GM12892 (cell line): Measurements from ENCODE around the gene GRAMD1B.

Source experiments
- DNase-seq: peaks from one replicate; pipeline ENCODE4 v3.0.0; 2011; ENCODE audit not compliant: insufficient read length
- FAIRE-seq: peaks from 2 replicates; lab custom pipeline; 2011; peaks lifted over from hg19 to GRCh38; lab: Jason Lieb, UNC
- POLR2A ChIP-seq: IDR thresholded peaks from 2 replicates; pipeline ENCODE4 v1.6.1; 2011; ENCODE audit warnings: low read depth, low read length, control low read depth
- POLR2AphosphoS5 ChIP-seq: IDR thresholded peaks from 2 replicates; pipeline ENCODE4 v1.6.1; 2011; ENCODE audit warnings: low read depth, low read length, control low read depth
- TAF1 ChIP-seq: IDR thresholded peaks from 2 replicates; pipeline ENCODE4 v1.6.1; 2011; ENCODE audit warnings: low read depth, mild to moderate bottlenecking, control low read depth, low read length, borderline replicate concordance

The GRAMD1B gene

DNA sequence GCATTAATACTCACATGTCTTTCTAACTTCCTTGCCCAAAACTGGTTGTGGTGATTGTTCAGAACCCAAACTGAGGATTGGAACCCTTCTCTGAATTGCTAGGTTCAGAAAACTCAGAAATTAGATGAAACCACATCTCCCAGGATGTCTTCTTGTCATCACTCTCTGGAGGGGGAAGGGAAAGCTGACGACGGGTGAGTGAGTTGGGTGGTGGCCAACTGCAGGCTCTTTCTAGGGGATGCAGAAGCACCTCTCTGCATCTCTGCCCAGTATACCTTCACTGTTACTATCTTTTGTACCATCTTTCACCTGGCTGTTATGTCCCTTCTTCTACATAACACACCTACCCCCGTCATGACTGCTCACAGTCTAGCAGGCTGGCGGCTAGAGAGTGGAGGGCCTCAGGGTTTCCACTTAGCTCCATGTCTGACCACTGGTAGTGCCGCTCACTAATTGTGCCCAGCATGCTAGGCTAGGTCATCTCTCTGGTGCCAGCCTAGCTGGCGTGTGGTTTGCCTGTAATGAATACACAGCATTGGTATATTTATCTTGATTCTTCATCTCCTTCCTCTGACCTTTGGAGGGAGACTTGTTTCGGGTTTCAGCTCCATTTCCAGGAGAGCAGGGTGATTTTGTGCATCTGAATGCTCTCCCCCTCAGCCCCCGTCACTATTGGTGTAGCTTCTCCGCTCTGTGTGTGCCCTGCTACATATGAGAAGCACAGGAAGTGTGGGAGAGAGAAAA lies 7.3 kb downstream of the GRAMD1B start:
- TF ChIP-seq POLR2AphosphoS5 (no peak), TAF1 (no peak), POLR2A (no peak)
- no peak for DNase-seq
- peak; percentile 84 for FAIRE-seq

DNA sequence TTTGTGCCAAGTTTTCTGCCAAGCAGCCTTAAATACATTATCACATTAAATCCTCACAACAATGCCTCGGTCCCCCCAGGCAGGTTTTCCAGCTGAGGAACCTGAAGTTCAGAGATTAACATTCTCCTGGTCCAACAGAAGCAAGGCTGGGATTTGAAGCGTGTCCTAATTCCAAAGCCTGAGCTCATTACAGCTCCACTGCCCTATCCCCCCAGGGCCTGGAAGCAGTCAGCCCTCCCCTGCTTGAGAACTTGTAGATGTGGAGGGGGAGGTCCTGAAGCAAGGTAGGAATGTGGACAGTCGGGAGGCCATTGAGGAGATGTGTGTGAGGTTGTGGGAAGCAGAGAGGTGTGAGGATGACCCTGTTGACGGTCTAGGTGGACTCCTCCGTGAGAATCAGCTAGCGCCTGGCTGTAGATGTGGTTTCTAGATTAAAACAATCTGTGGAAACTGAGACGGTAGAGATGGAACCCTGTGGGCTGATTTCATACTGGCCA lies 8.1 kb downstream of the GRAMD1B start:
- FAIRE-seq (peak; percentile 17), DNase-seq (no peak)
- TF ChIP-seq POLR2A (no peak), TAF1 (no peak), POLR2AphosphoS5 (no peak)

DNA sequence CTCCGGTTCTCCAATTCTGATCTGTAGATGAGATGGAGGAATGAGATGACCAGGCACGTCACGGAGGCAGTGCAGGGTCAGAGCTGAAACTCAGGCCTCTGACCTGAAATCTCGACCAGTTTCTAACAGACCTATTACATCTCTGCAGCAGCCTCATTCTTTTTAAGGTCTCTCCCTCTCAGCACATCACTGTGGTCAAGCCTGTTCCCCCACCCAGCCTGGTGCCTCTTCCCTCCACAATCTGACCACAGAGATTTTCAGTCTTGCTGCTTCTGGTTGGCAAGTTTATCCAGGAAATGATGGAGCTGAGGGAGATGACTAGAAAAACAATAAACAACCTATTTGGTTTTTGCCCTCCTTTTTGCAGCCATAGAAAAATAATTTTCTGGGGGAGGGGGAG lies 9.5 kb downstream of the GRAMD1B start:
- DNase-seq (no peak), FAIRE-seq (peak; percentile 17)
- TF ChIP-seq POLR2AphosphoS5: no peak
- no peak for TF ChIP-seq POLR2A
- no peak for TF ChIP-seq TAF1

DNA sequence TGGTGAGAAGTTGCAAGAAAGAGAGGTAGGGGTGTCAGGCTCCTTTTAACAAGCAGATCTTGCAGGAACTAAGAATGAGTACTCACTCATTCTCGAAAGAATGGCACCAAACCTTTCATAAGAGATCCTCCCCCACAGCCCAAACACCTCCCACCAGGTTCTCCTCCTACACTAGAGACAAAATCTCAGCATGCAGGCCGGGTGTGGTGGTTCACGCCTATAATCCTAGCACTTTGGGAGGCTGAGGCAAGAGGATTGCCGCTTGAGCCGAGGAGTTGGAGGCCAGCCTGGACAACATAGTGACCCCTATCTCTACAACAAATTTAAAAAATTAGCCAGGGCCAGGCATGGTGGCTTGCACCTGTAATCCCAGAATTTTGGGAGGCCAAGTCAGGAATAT lies 11.1 kb downstream of the GRAMD1B start:
- DNase-seq: no peak
- TF ChIP-seq TAF1 (no peak), POLR2A (no peak), POLR2AphosphoS5 (no peak)
- no peak for FAIRE-seq

DNA sequence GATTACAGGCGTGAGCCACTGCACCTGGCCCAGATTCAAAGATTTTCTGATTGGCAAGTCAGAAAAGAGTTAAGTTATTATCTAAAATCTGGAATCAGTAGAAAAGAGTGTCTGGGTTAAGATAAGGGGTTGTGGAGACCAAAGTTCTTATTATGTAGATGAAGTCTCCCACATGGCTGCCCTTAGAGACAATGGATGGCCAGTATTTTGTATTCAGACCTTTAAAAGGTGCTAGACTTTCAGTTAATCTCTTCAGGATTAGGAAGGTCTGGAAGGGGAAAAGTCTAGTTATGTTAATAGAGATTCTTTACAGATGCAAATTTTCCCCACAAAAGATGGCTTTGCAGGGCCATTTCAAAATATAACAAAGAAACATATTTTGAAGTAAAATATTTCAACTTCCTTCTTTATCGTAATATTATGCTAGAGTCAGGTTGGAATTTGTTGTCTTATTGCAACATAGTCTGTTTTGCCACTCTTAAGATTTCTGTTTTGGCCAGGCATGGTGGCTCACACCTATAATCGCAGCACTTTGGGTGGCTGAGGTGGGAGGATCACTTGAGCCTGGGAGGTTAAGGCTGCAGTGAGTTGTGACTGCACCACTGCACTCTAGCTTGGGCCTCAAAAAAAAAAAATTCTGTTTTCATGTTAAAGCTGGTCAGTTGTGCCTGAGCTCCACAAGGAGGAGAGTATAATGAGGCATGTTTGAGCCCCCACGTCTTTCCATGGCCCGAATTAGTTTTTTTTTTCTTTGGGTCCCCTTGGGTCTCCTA lies 14.0 kb downstream of the GRAMD1B start:
- DNase-seq (no peak), FAIRE-seq (no peak)
- TF ChIP-seq POLR2A: no peak
- no peak for TF ChIP-seq TAF1
- TF ChIP-seq POLR2AphosphoS5: no peak

DNA sequence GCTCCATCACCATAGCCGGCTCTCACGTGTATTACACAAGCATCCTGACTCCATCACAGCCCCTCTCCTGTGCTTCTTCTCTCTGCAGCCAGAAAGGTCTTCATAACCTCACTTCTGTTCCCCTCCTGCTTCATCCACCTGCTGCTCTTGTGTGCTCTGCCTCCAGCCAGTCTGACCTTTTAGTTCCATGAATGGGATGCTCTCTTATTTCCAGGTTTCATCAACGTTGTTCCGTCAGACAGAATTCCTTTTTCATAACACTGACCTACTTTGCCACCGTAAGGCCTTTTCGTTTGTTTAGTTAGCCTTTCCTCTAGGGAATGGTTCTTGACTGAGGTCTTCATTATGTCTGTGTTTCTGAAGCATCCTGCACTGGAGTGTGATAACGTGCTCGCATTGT lies 18.8 kb downstream of the GRAMD1B start:
- TF ChIP-seq POLR2A (no peak), TAF1 (no peak), POLR2AphosphoS5 (no peak)
- DNase-seq (no peak), FAIRE-seq (peak; percentile 17)

DNA sequence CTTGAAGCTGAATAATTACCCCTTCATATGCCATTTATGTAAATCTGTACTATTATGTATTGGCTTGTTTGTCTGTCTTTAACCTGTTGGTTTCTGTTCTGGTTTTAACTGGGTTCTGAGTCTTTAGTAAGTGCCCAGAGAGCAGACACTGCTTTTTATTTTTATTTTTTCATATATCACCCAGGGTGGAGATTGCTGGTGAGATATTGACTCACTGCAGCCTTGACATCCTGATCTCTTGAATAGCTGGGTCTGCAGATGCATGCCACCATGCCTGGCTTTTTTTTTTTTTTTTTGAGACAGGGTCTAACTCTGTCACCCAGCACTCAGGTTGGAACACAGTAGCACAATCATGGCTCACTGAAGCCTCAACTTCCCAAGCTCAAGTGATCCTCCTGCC lies 19.4 kb downstream of the GRAMD1B start:
- DNase-seq (no peak), FAIRE-seq (no peak)
- TF ChIP-seq POLR2A (no peak), POLR2AphosphoS5 (no peak), TAF1 (no peak)

DNA sequence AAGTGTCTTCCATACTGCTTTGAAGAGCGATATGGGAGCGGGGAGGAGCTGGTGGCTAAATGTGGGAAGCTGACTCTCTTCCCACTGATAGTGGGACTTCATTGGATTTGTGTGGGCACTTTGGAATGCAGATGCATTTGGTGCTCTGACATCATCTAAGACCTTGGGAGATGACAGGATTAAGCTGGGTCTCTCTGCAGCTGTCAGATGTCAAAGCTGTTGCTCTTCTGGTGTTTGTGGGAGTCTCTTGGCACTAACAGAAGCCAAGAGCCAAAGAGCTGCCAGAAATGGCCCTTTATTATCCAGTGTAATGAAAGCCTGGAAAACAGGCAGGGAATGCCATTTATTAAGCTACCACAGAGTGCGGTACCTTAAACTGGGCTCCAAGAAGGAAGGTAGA lies 20.6 kb downstream of the GRAMD1B start:
- no peak for FAIRE-seq
- TF ChIP-seq POLR2AphosphoS5 (no peak), TAF1 (no peak), POLR2A (no peak)
- DNase-seq: no peak

DNA sequence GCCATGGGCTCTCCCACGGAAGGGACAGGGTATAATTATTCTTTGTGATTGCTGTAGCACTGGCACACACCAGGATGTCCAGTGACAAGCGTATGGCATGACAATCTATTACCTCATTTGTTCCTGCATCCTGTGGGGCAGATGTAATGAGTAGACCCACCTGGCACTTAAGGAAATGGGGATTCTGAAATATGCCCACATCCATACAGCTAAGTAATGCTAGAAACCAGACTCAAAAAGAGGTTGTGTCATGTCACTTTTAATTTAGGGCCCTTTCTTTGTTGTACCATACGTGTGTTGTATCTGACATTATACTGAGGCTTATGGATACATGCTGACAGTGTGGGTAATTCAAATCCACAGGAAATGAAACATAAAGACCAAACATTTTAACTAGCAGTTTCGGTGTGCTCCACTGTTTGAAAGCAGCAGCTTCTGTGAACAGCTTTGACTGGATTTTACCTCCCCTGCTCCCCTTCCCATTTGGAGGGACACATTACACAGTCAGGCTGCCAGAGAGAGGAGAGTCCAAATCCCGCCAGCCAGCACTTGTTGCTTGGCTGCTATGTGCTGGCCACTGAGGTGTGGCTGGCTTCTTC lies 21.2 kb downstream of the GRAMD1B start:
- DNase-seq (no peak), FAIRE-seq (peak; percentile 27)
- no peak for TF ChIP-seq POLR2AphosphoS5
- no peak for TF ChIP-seq TAF1
- TF ChIP-seq POLR2A: no peak

DNA sequence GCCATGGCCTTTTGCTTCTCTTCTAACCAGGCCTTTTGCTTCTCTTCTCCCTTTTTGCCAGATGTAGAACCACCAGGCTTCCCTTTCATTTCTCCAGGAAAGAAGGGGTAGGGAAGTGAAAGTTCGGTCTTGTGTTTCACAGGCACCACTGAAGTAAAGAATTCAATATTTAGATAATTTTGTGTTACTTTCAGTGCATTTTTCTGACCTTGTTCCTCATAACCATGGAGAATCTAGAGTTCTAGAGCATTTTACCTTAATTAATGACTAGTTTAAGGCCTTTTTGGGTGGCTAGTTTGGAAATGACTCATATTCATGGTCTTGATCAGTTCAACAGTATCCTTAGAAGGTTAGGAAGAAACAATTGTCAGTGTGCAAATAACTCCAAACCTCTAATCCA lies 22.7 kb downstream of the GRAMD1B start:
- TF ChIP-seq POLR2A (no peak), TAF1 (no peak), POLR2AphosphoS5 (no peak)
- no peak for DNase-seq
- no peak for FAIRE-seq

DNA sequence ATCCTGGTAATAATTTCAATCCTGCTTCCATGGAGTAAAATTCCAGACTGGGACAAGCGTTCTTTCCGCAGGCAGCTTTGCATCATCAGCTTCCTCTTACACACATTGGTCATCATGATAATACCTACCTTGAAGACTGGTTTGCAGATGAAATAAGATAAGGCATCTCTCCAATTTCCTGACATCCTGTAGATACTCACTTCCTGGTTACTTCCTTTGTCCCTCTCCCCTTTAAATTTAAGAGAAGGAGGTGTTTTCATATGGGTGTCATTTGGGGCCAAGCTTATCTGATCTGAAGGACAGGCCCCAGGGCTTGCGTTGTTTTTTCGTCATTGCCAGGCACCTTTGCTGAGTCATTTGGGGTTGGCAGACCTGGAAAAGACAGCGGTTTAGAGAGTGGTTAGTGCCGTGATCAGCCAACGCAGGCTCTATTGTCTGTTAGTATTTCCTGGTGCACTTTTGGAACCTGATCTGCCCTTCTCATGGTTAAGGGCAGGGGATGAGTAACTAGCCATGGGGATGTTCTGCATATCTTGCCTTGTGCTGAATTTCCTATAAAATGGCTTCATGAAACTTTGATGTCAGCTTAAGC lies 24.1 kb downstream of the GRAMD1B start:
- DNase-seq (no peak), FAIRE-seq (no peak)
- no peak for TF ChIP-seq POLR2AphosphoS5
- TF ChIP-seq POLR2A: no peak
- TF ChIP-seq TAF1: no peak
